Activated CD4-positive, alpha-beta T cell treated with anti-CD3 and anti-CD28 coated beads for 36 hours (primary cell): Measurements from ENCODE around the gene LAMC2. TPM values are rescaled to one million over a fixed set of nuclear protein-coding genes. Genes with fewer than 3 reads are reported as not detected.

Source experiments
- ATAC-seq: fragments of 200-7000 bp; cut with Tn5 transposase; one replicate; pipeline ENCODE4 v1.10.0; 2021; ENCODE audit warnings: mild to moderate bottlenecking, moderate library complexity
- CTCF ChIA-PET: fragments of 350-600 bp; sonication (Branson Sonifier 250); formaldehyde crosslinking; loops from one replicate; lab custom pipeline; 2021; ENCODE audit warnings: antibody characterized with exemption; lab: Charles Lee
- POLR2A ChIA-PET: fragments of 350-600 bp; sonication (Branson Sonifier 250); formaldehyde crosslinking; loops from one replicate; lab custom pipeline; 2021; ENCODE audit warnings: antibody characterized with exemption, inconsistent platforms; lab: Charles Lee
- DNase-seq: peaks from one replicate; pipeline ENCODE4 v3.0.0-alpha.2; 2020
- H3K27ac Mint-ChIP-seq: one replicate; pipeline ENCODE4 v1.8.0; 2021; ENCODE audit warnings: mixed read lengths
- H3K27me3 Mint-ChIP-seq: one replicate; pipeline ENCODE4 v1.8.0; 2021; ENCODE audit warnings: mixed read lengths
- H3K36me3 Mint-ChIP-seq: one replicate; pipeline ENCODE4 v1.8.0; 2021; ENCODE audit warnings: low read depth, mixed read lengths
- H3K4me1 Mint-ChIP-seq: one replicate; pipeline ENCODE4 v1.8.0; 2021; ENCODE audit warnings: mixed read lengths
- H3K4me3 Mint-ChIP-seq: one replicate; pipeline ENCODE4 v1.8.0; 2021; ENCODE audit warnings: mild to moderate bottlenecking, moderate library complexity, mixed read lengths
- H3K9me3 Mint-ChIP-seq: one replicate; pipeline ENCODE4 v1.8.0; 2021; ENCODE audit warnings: low read depth, mixed read lengths
- intact Hi-C, 2 experiments: fragments of 100-400 bp; cut with DNase I in 1 of 2; cut with micrococcal nuclease in 1 of 2; formaldehyde crosslinking; loops; one replicate each; pipeline versions ENCODE4 v1.14.2 to v1.15.1; 2022 to 2024; cut with DNase I, micrococcal nuclease
- total RNA-seq, 2 experiments: library from RNA; stranded (reverse); gene quantifications; one replicate each; pipeline ENCODE4 v1.2.3, GENCODE V29; 2021

Gene LAMC2
- under 1 TPM; 0.21 to 0.91 TPM for total RNA-seq

DNA sequence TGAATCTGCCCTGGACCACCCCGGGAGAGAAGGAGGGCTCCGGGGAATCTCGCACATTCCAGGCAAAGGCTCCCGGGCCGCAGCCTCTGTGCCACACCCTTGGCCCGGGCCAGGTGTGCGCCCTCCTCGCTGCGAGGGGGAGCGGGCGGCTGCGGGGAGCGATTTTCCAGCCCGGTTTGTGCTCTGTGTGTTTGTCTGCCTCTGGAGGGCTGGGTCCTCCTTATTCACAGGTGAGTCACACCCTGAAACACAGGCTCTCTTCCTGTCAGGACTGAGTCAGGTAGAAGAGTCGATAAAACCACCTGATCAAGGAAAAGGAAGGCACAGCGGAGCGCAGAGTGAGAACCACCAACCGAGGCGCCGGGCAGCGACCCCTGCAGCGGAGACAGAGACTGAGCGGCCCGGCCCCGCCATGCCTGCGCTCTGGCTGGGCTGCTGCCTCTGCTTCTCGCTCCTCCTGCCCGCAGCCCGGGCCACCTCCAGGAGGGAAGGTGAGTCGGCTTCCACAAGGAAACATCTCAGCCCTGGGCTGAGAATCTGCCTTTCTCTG lies at the start of gene LAMC2:
TSS of gene LAMC2 (plus strand) at position 324 of the 550 bp plus-strand sequence. CDS start at position 413, 89 bp downstream.
- ATAC-seq (peak; percentile 96), DNase-seq (peak; percentile 68)
- intact Hi-C loops, result loop anchor here (5.0 to 10.0 kb wide), 2 partner anchors 161 to 224 kb away; partner anchors contain the start of gene LAMC1 (in 1 of the 2)
- H3K27me3 Mint-ChIP-seq, result peaks cover 35% of the 10 kb centered on the region
- no peaks in the 10 kb centered on the region for H3K9me3 Mint-ChIP-seq
- H3K36me3 Mint-ChIP-seq, result no peaks in the 10 kb centered on the region
- H3K4me3 Mint-ChIP-seq, result peak within 1 kb of the TSS; percentile 47
- ChIA-PET CTCF (interaction anchor here (0.7 kb wide), 1 partner anchor 635 kb away, joined by 3 read pairs; no protein-coding TSS in a partner anchor), POLR2A (no interaction called here)
- H3K4me1 Mint-ChIP-seq, result peaks cover 6% of the 10 kb centered on the region
- H3K27ac Mint-ChIP-seq, result peak within 1 kb of the TSS; percentile 38

GRCh38 chr1:183137782-183138181 lies 48.3 kb upstream of the LAMC2 start:
- no peak overlapping the region for H3K4me3 Mint-ChIP-seq
- intact Hi-C loops, result no loop called here
- H3K9me3 Mint-ChIP-seq, result no peaks in the 10 kb centered on the region
- CTCF ChIA-PET, result no interaction called here
- DNase-seq (no peak), ATAC-seq (no peak)
- peaks cover 2% of the 10 kb centered on the region for H3K27me3 Mint-ChIP-seq
- H3K4me1 Mint-ChIP-seq, result no peaks in the 10 kb centered on the region
- H3K27ac Mint-ChIP-seq, result no peak overlapping the region
- no peaks in the 10 kb centered on the region for H3K36me3 Mint-ChIP-seq
- POLR2A ChIA-PET, result no interaction called here

- H3K4me3 Mint-ChIP-seq, result no peak overlapping the region
Measured at GRCh38 chr1:183138301-183138700, 47.8 kb upstream of the LAMC2 start.

GRCh38 chr1:183139281-183139942 lies 46.7 kb upstream of the LAMC2 start:
- intact Hi-C loops, result no loop called here
- ChIA-PET CTCF (interaction anchor here (1.3 kb wide), 1 partner anchor 13 kb away, joined by 5 read pairs; no protein-coding TSS in a partner anchor), POLR2A (no interaction called here)
- Mint-ChIP-seq H3K4me3 (no peak overlapping the region), H3K4me1 (no peaks in the 10 kb centered on the region), H3K27ac (no peak overlapping the region), H3K36me3 (no peaks in the 10 kb centered on the region), H3K9me3 (no peaks in the 10 kb centered on the region), H3K27me3 (peaks cover 2% of the 10 kb centered on the region)
- ATAC-seq (no peak), DNase-seq (no peak)

More at GRCh38 chr1:183138301-183138700, 47.8 kb upstream of the LAMC2 start:
- ATAC-seq (no peak), DNase-seq (no peak)
- intact Hi-C loops, result no loop called here
- H3K36me3 Mint-ChIP-seq, result no peaks in the 10 kb centered on the region
- H3K27me3 Mint-ChIP-seq, result peaks cover 2% of the 10 kb centered on the region
- CTCF ChIA-PET, result interaction anchor here (1.3 kb wide), 1 partner anchor 14 kb away, joined by 5 read pairs; no protein-coding TSS in a partner anchor
- H3K4me1 Mint-ChIP-seq, result no peaks in the 10 kb centered on the region
- POLR2A ChIA-PET, result no interaction called here
- H3K27ac Mint-ChIP-seq, result no peak overlapping the region
- H3K9me3 Mint-ChIP-seq, result no peaks in the 10 kb centered on the region

GRCh38 chr1:183140633-183141032 lies 45.4 kb upstream of the LAMC2 start:
- ATAC-seq, result no peak

GRCh38 chr1:183142171-183142570 lies 43.9 kb upstream of the LAMC2 start:
- H3K27ac Mint-ChIP-seq, result no peak overlapping the region
- H3K4me1 Mint-ChIP-seq, result no peaks in the 10 kb centered on the region
- intact Hi-C loops, result no loop called here
- ATAC-seq (no peak), DNase-seq (no peak)
- no peaks in the 10 kb centered on the region for H3K36me3 Mint-ChIP-seq
- H3K27me3 Mint-ChIP-seq, result peaks cover 2% of the 10 kb centered on the region
- ChIA-PET CTCF (interaction anchor here (0.7 kb wide), 1 partner anchor 67 kb away, joined by 3 read pairs; no protein-coding TSS in a partner anchor), POLR2A (no interaction called here)
- no peaks in the 10 kb centered on the region for H3K9me3 Mint-ChIP-seq
- no peak overlapping the region for H3K4me3 Mint-ChIP-seq

More at GRCh38 chr1:183140633-183141032, 45.4 kb upstream of the LAMC2 start:
- no peak overlapping the region for H3K27ac Mint-ChIP-seq
- no peaks in the 10 kb centered on the region for H3K9me3 Mint-ChIP-seq
- CTCF ChIA-PET, result no interaction called here
- no peaks in the 10 kb centered on the region for H3K4me1 Mint-ChIP-seq
- POLR2A ChIA-PET, result no interaction called here
- intact Hi-C loops, result no loop called here
- no peak for DNase-seq
- H3K4me3 Mint-ChIP-seq, result no peak overlapping the region
- no peaks in the 10 kb centered on the region for H3K36me3 Mint-ChIP-seq
- H3K27me3 Mint-ChIP-seq, result peaks cover 2% of the 10 kb centered on the region

DNA sequence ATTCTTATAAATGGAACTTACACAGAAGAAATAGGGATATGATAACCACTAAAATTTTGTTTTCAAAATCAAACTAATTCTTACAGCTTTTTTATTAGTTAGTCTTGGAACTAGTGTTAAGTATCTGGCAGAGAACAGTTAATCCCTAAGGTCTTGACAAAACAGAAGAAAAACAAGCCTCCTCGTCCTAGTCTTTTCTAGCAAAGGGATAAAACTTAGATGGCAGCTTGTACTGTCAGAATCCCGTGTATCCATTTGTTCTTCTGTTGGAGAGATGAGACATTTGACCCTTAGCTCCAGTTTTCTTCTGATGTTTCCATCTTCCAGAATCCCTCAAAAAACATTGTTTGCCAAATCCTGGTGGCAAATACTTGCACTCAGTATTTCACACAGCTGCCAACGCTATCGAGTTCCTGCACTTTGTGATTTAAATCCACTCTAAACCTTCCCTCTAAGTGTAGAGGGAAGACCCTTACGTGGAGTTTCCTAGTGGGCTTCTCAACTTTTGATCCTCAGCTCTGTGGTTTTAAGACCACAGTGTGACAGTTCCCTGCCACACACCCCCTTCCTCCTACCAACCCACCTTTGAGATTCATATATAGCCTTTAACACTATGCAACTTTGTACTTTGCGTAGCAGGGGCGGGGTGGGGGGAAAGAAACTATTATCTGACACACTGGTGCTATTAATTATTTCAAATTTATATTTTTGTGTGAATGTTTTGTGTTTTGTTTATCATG lies 42.3 kb upstream of the LAMC2 start:
- intact Hi-C loops, result no loop called here
- no peak for DNase-seq
- Mint-ChIP-seq H3K27ac (no peak overlapping the region), H3K9me3 (no peaks in the 10 kb centered on the region), H3K4me3 (no peak overlapping the region), H3K27me3 (no peaks in the 10 kb centered on the region), H3K36me3 (no peaks in the 10 kb centered on the region), H3K4me1 (no peaks in the 10 kb centered on the region)
- POLR2A ChIA-PET, result no interaction called here
- ATAC-seq, result no peak
- CTCF ChIA-PET, result interaction anchor here (1.0 kb wide), 1 partner anchor 8 kb away, joined by 4 read pairs; no protein-coding TSS in a partner anchor

- Mint-ChIP-seq H3K36me3 (no peaks in the 10 kb centered on the region), H3K4me1 (no peaks in the 10 kb centered on the region), H3K27ac (no peak overlapping the region), H3K9me3 (no peaks in the 10 kb centered on the region), H3K4me3 (no peak overlapping the region), H3K27me3 (no peaks in the 10 kb centered on the region)
- intact Hi-C loops, result no loop called here
- ChIA-PET POLR2A (no interaction called here), CTCF (interaction anchor here (0.8 kb wide), 1 partner anchor 95 kb away, joined by 3 read pairs; no protein-coding TSS in a partner anchor)
- ATAC-seq (no peak), DNase-seq (no peak)
Measured at GRCh38 chr1:183144752-183145151, 41.3 kb upstream of the LAMC2 start.

- CTCF ChIA-PET, result no interaction called here
Measured at GRCh38 chr1:183147735-183148134, 38.3 kb upstream of the LAMC2 start.

DNA sequence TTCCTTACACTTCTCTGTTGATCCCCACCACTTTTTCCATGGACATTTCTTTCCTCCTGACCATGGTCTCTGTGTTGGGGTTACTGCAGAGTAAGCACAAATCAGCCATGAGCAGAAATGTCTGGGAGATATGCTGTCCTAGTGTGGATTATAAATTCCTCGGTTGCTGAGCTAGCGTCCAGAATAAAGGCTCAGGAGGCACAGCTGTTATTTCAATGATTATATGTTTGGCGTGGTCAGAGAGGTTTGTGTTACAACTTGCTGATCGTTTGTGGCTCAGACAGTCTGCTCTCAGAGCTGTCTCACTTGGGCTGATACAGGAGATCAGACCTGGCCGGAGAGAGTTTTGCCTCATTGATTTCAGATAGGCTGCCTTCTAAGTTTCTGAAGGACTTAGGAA lies 37.5 kb upstream of the LAMC2 start:
- Mint-ChIP-seq H3K4me3 (no peak overlapping the region), H3K4me1 (no peaks in the 10 kb centered on the region), H3K36me3 (no peaks in the 10 kb centered on the region), H3K27ac (no peak overlapping the region), H3K27me3 (peaks cover 3% of the 10 kb centered on the region), H3K9me3 (no peaks in the 10 kb centered on the region)
- no peak for ATAC-seq
- DNase-seq, result no peak
- CTCF ChIA-PET, result no interaction called here
- POLR2A ChIA-PET, result no interaction called here
- intact Hi-C loops, result no loop called here

More at GRCh38 chr1:183147735-183148134, 38.3 kb upstream of the LAMC2 start:
- H3K36me3 Mint-ChIP-seq, result no peaks in the 10 kb centered on the region
- no peak overlapping the region for H3K27ac Mint-ChIP-seq
- DNase-seq, result no peak
- H3K4me3 Mint-ChIP-seq, result no peak overlapping the region
- POLR2A ChIA-PET, result no interaction called here
- H3K4me1 Mint-ChIP-seq, result no peaks in the 10 kb centered on the region
- no peak for ATAC-seq
- intact Hi-C loops, result no loop called here
- no peaks in the 10 kb centered on the region for H3K9me3 Mint-ChIP-seq
- peaks cover 2% of the 10 kb centered on the region for H3K27me3 Mint-ChIP-seq

DNA sequence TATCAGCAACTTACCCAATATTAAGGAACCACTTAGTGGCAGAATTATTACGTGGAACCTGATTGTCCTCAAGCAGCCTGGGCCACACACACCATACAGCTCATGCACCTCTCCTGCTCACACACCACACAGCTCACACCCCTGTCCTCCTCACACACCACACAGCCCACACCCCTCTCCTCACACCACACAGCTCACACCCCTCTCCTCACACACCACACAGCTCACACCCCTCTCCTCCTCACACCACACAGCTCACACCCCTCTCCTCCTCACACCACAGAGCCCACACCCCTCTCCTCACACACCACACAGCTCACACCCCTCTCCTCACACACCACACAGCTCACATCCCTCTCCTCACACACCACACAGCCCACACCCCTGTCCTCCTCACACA lies 36.8 kb upstream of the LAMC2 start:
- Mint-ChIP-seq H3K9me3 (no peaks in the 10 kb centered on the region), H3K4me1 (no peaks in the 10 kb centered on the region), H3K27ac (no peak overlapping the region), H3K36me3 (no peaks in the 10 kb centered on the region), H3K4me3 (no peak overlapping the region), H3K27me3 (peaks cover 3% of the 10 kb centered on the region)
- CTCF ChIA-PET, result interaction anchor here (0.5 kb wide), 1 partner anchor 339 kb away, joined by 3 read pairs; no protein-coding TSS in a partner anchor
- intact Hi-C loops, result no loop called here
- ATAC-seq (no peak), DNase-seq (no peak)
- POLR2A ChIA-PET, result interaction anchor here (0.7 kb wide), 1 partner anchor 36 kb away, joined by 6 read pairs; no protein-coding TSS in a partner anchor
